Stimulated activated naive CD8-positive, alpha-beta T cell treated with anti-CD3 and anti-CD28 coated beads, Interleukin-15, Interleukin-2, amounts not matched to agents 100 ng/mL and 50 ng/mL, for 24 hours (primary cell): ENCODE results near the gene SUCLG2.

Experiments used
- H3K27ac Mint-ChIP-seq: one replicate; pipeline ENCODE4 v1.8.0; 2021; ENCODE audit warnings: mild to moderate bottlenecking, mixed read lengths
- H3K27me3 Mint-ChIP-seq: one replicate; pipeline ENCODE4 v1.8.0; 2021; ENCODE audit warnings: mixed read lengths
- H3K36me3 Mint-ChIP-seq: one replicate; pipeline ENCODE4 v1.8.0; 2021; ENCODE audit warnings: low read depth, mixed read lengths
- H3K4me1 Mint-ChIP-seq: one replicate; pipeline ENCODE4 v1.8.0; 2021; ENCODE audit warnings: low read depth, mixed read lengths
- H3K4me3 Mint-ChIP-seq: one replicate; pipeline ENCODE4 v1.8.0; 2021; ENCODE audit warnings: mild to moderate bottlenecking, mixed read lengths
- H3K9me3 Mint-ChIP-seq: one replicate; pipeline ENCODE4 v1.8.0; 2021; ENCODE audit warnings: mixed read lengths

SUCLG2 gene

DNA sequence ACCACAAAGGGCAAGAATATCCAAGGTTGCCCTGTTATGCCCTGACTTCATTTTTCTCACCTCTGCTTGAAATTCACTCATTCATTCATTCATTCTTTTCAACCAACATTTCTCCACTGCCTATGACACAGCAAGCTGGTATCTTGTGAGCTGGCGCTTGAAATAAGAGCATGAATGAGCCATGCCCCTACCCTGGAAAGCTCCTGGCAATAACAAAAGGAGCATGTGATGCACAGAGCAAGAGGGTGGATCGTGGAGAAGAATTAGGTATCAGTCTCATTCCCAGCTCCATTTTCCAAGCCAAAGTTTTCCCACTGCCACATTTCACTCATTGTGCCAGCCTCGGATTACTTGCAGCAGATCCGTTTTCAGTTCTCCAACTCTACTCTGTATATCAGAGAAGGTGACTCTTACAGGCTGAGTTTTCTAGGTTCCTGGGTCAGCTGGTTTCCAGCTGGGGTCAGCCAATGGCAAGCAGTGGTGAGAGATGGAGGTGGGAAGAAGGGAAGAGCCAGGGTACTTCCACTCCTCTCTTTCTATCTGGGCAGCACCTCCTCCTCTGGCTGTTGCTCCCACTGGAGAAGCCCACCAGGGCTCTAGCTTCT, 144.8 kb downstream of the SUCLG2 start:
- Mint-ChIP-seq H3K36me3 (peaks cover 58% of the 10 kb centered on the region), H3K9me3 (no peaks in the 10 kb centered on the region)

GRCh38 chr3:67507584-67507983, 146.8 kb downstream of the SUCLG2 start:
- Mint-ChIP-seq H3K4me3 (no peak overlapping the region), H3K36me3 (peaks cover 47% of the 10 kb centered on the region), H3K4me1 (peaks cover 3% of the 10 kb centered on the region), H3K27ac (no peak overlapping the region), H3K9me3 (no peaks in the 10 kb centered on the region), H3K27me3 (no peaks in the 10 kb centered on the region)

More for the DNA sequence above, 144.8 kb downstream of the SUCLG2 start:
- no peak overlapping the region for H3K4me3 Mint-ChIP-seq
- H3K27me3 Mint-ChIP-seq: no peaks in the 10 kb centered on the region
- no peak overlapping the region for H3K27ac Mint-ChIP-seq
- peaks cover 3% of the 10 kb centered on the region for H3K4me1 Mint-ChIP-seq

DNA sequence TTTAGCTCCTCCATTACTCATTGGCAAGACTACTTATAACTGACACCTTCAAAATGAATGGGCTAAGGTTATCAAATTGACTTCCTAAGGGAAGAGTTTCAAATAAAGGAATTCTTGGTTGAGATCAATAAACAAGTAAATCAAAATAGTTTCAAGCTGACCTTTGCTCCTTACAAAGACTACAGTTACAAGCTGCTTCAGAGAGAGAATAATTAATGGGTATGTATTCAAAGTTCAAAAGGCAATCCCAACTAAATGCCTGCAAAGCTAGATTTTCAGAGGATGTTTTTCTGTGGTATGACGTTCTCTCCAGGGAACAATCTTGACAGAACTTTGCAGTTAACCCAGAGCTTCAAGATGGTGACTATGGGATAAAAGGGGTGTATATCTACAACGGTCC, 153.7 kb downstream of the SUCLG2 start:
- H3K9me3 Mint-ChIP-seq: no peaks in the 10 kb centered on the region

DNA sequence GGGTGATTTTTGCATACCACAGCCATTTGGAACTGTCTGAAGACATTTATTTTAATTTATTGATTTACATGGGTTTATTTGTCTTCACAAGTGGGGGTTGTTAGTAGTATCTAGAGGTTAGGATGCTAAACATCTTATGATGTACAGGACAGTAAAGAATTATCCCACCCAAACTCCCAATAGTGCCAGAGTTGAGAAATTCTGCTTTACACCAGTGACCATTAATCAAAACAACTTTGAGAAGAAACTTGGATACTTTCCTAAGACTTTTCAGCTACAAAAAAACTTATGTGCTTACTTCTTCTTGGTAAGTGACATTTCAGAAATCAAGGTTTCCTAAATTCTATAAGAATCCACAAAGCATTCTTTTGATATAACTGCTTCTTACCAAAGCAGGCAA, 156.7 kb downstream of the SUCLG2 start:
- no peak overlapping the region for H3K27ac Mint-ChIP-seq
- H3K4me1 Mint-ChIP-seq: no peaks in the 10 kb centered on the region
- H3K27me3 Mint-ChIP-seq: no peaks in the 10 kb centered on the region
- peaks cover 59% of the 10 kb centered on the region for H3K36me3 Mint-ChIP-seq
- H3K4me3 Mint-ChIP-seq: no peak overlapping the region
- H3K9me3 Mint-ChIP-seq: no peaks in the 10 kb centered on the region

More for the DNA sequence above, 153.7 kb downstream of the SUCLG2 start:
- Mint-ChIP-seq H3K27ac (no peak overlapping the region), H3K27me3 (no peaks in the 10 kb centered on the region), H3K36me3 (peaks cover 41% of the 10 kb centered on the region), H3K4me3 (no peak overlapping the region), H3K4me1 (no peaks in the 10 kb centered on the region)

GRCh38 chr3:67495751-67496150, 158.7 kb downstream of the SUCLG2 start:
- Mint-ChIP-seq H3K9me3 (no peaks in the 10 kb centered on the region), H3K4me1 (peaks cover 2% of the 10 kb centered on the region), H3K4me3 (no peak overlapping the region), H3K27me3 (no peaks in the 10 kb centered on the region), H3K27ac (no peak overlapping the region), H3K36me3 (peaks cover 67% of the 10 kb centered on the region)

DNA sequence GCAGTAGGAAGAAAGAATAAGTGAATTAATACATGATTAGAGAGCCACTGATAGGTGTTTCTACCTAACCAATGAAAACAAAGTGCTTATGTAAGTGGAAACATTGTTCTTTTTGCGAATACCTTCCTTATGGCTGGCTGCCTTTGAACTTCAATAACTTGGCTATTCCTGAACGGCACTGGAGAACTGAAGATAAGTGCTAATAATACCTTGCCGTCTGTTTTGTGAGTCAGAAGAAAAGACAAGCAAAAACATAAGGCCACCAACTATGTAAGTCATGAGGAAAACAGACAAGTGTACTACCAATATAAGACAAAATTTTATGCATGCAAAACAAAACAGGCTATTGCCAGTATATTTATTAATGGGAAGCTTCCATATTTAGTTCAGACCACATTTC, 160.6 kb downstream of the SUCLG2 start:
- Mint-ChIP-seq H3K27ac (no peak overlapping the region), H3K4me3 (no peak overlapping the region), H3K27me3 (no peaks in the 10 kb centered on the region), H3K9me3 (no peaks in the 10 kb centered on the region), H3K4me1 (peaks cover 7% of the 10 kb centered on the region), H3K36me3 (peaks cover 74% of the 10 kb centered on the region)

DNA sequence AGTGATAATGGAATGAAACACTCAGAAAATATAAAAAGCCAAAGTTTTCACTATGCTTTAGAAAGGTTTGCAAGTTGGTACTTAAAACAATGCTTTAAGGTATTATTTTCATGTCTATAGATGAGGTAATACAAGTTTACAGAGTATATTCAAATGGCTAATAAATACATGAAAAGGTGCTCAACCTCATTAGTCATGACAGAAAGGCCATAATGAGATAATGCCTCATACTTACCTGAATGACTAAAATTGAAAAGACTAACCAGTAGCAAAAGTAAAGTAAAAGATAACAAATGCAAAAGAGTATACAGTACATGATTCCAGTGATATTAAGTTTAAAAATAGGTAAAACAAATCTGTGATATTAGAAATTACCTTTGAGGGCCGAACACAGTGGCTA, 163.8 kb downstream of the SUCLG2 start:
- no peak overlapping the region for H3K4me3 Mint-ChIP-seq
- H3K27me3 Mint-ChIP-seq: no peaks in the 10 kb centered on the region
- peaks cover 7% of the 10 kb centered on the region for H3K4me1 Mint-ChIP-seq
- H3K36me3 Mint-ChIP-seq: peaks cover 69% of the 10 kb centered on the region
- no peaks in the 10 kb centered on the region for H3K9me3 Mint-ChIP-seq
- no peak overlapping the region for H3K27ac Mint-ChIP-seq

DNA sequence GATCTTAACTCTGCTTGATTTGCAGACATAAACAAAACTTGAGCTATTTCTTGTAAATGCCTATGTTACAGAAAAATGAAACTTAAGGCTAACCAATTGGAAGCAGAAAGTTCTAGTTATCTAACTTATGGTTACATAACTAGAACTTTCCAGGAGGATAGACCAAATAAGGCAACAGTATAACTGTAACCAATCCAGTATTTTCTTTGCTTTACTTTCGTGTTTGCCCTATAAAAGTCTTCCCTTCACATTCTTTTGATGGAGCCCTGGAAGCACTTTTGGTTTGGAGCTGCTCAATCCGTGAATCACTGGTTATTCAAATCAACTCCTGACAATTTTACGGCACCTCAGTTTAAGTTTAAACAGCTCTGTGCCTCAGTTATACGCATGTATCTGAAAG, 164.6 kb downstream of the SUCLG2 start:
- Mint-ChIP-seq H3K36me3 (peaks cover 65% of the 10 kb centered on the region), H3K4me1 (peaks cover 7% of the 10 kb centered on the region), H3K27ac (no peak overlapping the region), H3K4me3 (no peak overlapping the region), H3K9me3 (no peaks in the 10 kb centered on the region), H3K27me3 (no peaks in the 10 kb centered on the region)

DNA sequence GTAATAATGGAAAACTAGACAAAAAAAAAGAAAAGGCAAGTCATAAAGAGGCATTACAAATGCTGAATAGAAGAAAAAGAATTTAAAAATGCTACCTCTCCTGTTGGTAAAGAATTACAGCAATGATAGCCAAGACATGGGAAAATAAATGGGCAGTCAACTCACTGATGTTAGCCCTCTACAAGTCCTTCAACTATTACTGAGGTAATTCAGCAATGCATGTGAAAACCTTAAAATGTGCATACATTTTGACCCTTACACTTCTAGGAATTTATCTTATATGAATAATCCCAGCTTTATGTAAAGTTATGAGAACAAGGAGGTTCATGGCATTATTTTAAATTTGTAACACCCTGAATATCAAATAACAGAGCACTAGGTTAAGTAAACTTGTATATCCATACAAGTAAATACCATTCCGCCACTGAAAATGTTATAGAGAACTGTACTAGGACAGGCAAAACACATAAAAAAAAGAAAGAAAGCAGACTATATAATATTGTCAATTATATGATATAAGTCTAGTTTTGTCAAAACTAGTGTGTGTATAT, 166.8 kb downstream of the SUCLG2 start:
- no peaks in the 10 kb centered on the region for H3K27me3 Mint-ChIP-seq
- H3K36me3 Mint-ChIP-seq: peaks cover 57% of the 10 kb centered on the region
- H3K27ac Mint-ChIP-seq: no peak overlapping the region

GRCh38 chr3:67486883-67487282, 167.5 kb downstream of the SUCLG2 start:
- peaks cover 56% of the 10 kb centered on the region for H3K36me3 Mint-ChIP-seq

More for the DNA sequence above, 166.8 kb downstream of the SUCLG2 start:
- no peaks in the 10 kb centered on the region for H3K9me3 Mint-ChIP-seq
- H3K4me1 Mint-ChIP-seq: peaks cover 7% of the 10 kb centered on the region
- H3K4me3 Mint-ChIP-seq: no peak overlapping the region

DNA sequence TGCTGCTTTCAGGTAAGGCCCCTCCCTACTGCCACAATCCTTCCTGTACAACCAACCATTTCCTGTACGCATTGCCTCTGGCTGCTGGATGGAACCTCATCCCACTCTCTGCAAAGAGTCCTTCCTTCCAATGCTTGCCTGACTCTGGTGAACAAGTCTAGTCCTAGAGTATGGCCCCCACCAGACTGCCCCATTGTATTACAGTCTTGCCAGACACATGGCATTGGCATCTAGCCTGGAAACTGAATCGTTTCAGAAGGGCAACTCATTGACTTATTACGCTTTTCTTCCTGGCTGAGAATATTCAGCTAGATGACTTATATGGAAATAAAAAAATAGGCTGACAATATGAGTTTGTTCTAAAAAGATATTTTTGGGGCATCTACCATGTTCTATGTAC, 170.3 kb downstream of the SUCLG2 start:
- H3K27me3 Mint-ChIP-seq: no peaks in the 10 kb centered on the region
- H3K27ac Mint-ChIP-seq: no peak overlapping the region

More at GRCh38 chr3:67486883-67487282, 167.5 kb downstream of the SUCLG2 start:
- no peak overlapping the region for H3K27ac Mint-ChIP-seq
- no peak overlapping the region for H3K4me3 Mint-ChIP-seq
- no peaks in the 10 kb centered on the region for H3K9me3 Mint-ChIP-seq
- peaks cover 7% of the 10 kb centered on the region for H3K4me1 Mint-ChIP-seq
- no peaks in the 10 kb centered on the region for H3K27me3 Mint-ChIP-seq

DNA sequence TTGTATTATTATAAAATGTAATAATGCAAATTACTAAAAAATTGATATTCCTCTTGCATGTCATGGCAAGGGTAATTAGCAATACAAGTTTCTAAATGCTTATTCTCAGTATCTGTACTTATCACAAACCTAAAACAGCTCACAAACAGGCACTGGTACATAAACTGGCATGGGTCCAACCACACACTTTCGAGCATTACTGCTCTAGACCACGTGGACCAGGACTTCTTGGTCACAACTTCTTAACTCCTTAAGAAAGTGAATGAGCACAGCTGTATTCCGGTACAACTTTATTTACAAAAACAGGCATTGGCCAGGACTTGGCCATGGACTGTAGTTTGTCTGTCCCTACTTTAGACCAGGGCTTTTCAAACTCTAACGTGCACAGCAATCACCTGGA, 173.3 kb downstream of the SUCLG2 start:
- Mint-ChIP-seq H3K4me3 (no peak overlapping the region), H3K36me3 (peaks cover 63% of the 10 kb centered on the region)

More for the DNA sequence above, 170.3 kb downstream of the SUCLG2 start:
- H3K9me3 Mint-ChIP-seq: no peaks in the 10 kb centered on the region
- no peaks in the 10 kb centered on the region for H3K4me1 Mint-ChIP-seq
- no peak overlapping the region for H3K4me3 Mint-ChIP-seq
- peaks cover 48% of the 10 kb centered on the region for H3K36me3 Mint-ChIP-seq

DNA sequence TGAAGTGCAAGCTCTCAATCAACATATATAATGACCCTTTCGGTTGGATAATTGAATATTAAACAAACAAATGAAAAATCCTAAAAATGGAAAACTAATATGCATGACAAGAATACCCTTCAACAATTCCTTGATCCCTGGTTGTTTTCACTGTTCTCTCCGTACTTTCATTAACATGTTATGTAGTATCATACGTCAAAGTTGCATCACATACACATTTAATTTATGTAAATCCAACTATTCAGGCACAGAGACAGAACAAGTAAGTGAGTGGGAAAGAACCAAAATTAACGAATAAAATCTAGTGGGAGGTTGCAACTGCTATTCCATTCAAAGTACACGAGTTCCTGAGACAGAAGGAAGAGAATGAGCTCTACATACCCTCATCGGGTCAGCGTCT, 176.0 kb downstream of the SUCLG2 start:
- peaks cover 68% of the 10 kb centered on the region for H3K36me3 Mint-ChIP-seq
- no peaks in the 10 kb centered on the region for H3K27me3 Mint-ChIP-seq
- no peaks in the 10 kb centered on the region for H3K9me3 Mint-ChIP-seq

More for the DNA sequence above, 173.3 kb downstream of the SUCLG2 start:
- no peaks in the 10 kb centered on the region for H3K9me3 Mint-ChIP-seq
- no peak overlapping the region for H3K27ac Mint-ChIP-seq
- no peaks in the 10 kb centered on the region for H3K27me3 Mint-ChIP-seq
- no peaks in the 10 kb centered on the region for H3K4me1 Mint-ChIP-seq

GRCh38 chr3:67474311-67474710, 180.1 kb downstream of the SUCLG2 start:
- H3K27ac Mint-ChIP-seq: no peak overlapping the region
- H3K9me3 Mint-ChIP-seq: no peaks in the 10 kb centered on the region

More for the DNA sequence above, 176.0 kb downstream of the SUCLG2 start:
- Mint-ChIP-seq H3K27ac (no peak overlapping the region), H3K4me1 (no peaks in the 10 kb centered on the region), H3K4me3 (no peak overlapping the region)

GRCh38 chr3:67472674-67473201, 181.7 kb downstream of the SUCLG2 start:
- H3K9me3 Mint-ChIP-seq: peaks cover 4% of the 10 kb centered on the region
- H3K36me3 Mint-ChIP-seq: peaks cover 68% of the 10 kb centered on the region
- H3K4me3 Mint-ChIP-seq: no peak overlapping the region
- no peak overlapping the region for H3K27ac Mint-ChIP-seq
- H3K27me3 Mint-ChIP-seq: no peaks in the 10 kb centered on the region
- H3K4me1 Mint-ChIP-seq: no peaks in the 10 kb centered on the region

More at GRCh38 chr3:67474311-67474710, 180.1 kb downstream of the SUCLG2 start:
- Mint-ChIP-seq H3K27me3 (no peaks in the 10 kb centered on the region), H3K4me1 (no peaks in the 10 kb centered on the region), H3K4me3 (no peak overlapping the region), H3K36me3 (peaks cover 69% of the 10 kb centered on the region)
